HepG2 (cell line): Measurements from ENCODE around the gene MS4A10. TPM values are rescaled to one million over a fixed set of nuclear protein-coding genes. Genes with fewer than 3 reads are reported as not detected.

Experiments used
- ATAC-seq: fragments of 200-7000 bp; cut with Tn5 transposase; 3 replicates; pipeline ENCODE4 v1.9.1; 2020; ENCODE audit warnings: mild to moderate bottlenecking, moderate library complexity
- BruUV-seq: library from RNA; stranded (reverse); fragments of 400-500 nt; replicated peaks from 2 replicates; lab custom pipeline; 2021; lab: Mats Ljungman, UMichigan
- CTCF ChIA-PET: fragments of 300-600 bp; formaldehyde crosslinking; extraction: SDS; loops from one replicate; lab custom pipeline; 2021; ENCODE audit warnings: low total read pairs, inconsistent platforms, low intra/inter-chr PET ratio; lab: Yijun Ruan, JAX
- POLR2A ChIA-PET: fragments of 350-600 bp; sonication (Branson Sonifier 250); formaldehyde crosslinking; loops from one replicate; lab custom pipeline; 2020; ENCODE audit warnings: antibody characterized with exemption, inconsistent platforms; lab: Yijun Ruan, JAX
- DNase-seq: peaks from one replicate; pipeline ENCODE4 v3.0.0-alpha.2; 2015; ENCODE audit warnings: low spot score
- FAIRE-seq: peaks from 3 replicates; lab custom pipeline; 2011; peaks lifted over from hg19 to GRCh38; lab: Jason Lieb, UNC
- H2AFZ ChIP-seq: one replicate; pipeline ENCODE4 v1.6.1; 2011; ENCODE audit warnings: low read length, inconsistent platforms
- H3K27ac ChIP-seq: fragments of 300-600 bp; 3 replicates; pipeline ENCODE4 v1.8.0; 2011; ENCODE audit warnings: mixed run types, mild to moderate bottlenecking, mixed read lengths, low read length, inconsistent platforms; ENCODE audit not compliant: insufficient read depth; ENCODE audit errors: extremely low read length
- H3K27me3 ChIP-seq, 2 experiments: fragments of 200-600 bp in 1 of 2; 2 replicates in 1 of 2; 3 replicates in 1 of 2; pipeline versions ENCODE4 v1.6.0 to v1.8.0; 2011; ENCODE audit warnings: low read length in 2 of 2, mild to moderate bottlenecking in 2 of 2, moderate library complexity in 2 of 2, inconsistent platforms in 1 of 2; ENCODE audit not compliant: insufficient read depth in 2 of 2, control insufficient read depth in 1 of 2
- H3K36me3 ChIP-seq, 2 experiments: fragments of 200-600 bp in 1 of 2; replicated peaks in 1 of 2; 2 replicates in 1 of 2; 3 replicates in 1 of 2; pipeline versions ENCODE4 v1.5.1 to v1.8.0; 2011; ENCODE audit warnings: low read length in 2 of 2, inconsistent platforms in 1 of 2; ENCODE audit not compliant: insufficient read depth in 2 of 2, control insufficient read depth in 1 of 2
- H3K4me1 ChIP-seq: 2 replicates; pipeline ENCODE4 v1.5.1; 2012; ENCODE audit warnings: low read length, inconsistent platforms; ENCODE audit not compliant: insufficient read depth
- H3K4me2 ChIP-seq: 2 replicates; pipeline ENCODE4 v1.6.0; 2011; ENCODE audit warnings: low read depth, low read length, inconsistent platforms
- H3K4me3 ChIP-seq, 3 experiments: fragments of 200-600 bp in 1 of 3; sonication (generic), shearing (Covaris generic) in 1 of 3; replicated peaks in 1 of 3; 2 replicates each; pipeline ENCODE4 v1.5.1; 2011 to 2016; ENCODE audit warnings: low read length in 3 of 3, inconsistent platforms in 2 of 3, low read depth in 2 of 3, mild to moderate bottlenecking in 2 of 3, control low read depth in 1 of 3, mixed read lengths in 1 of 3; ENCODE audit not compliant: insufficient read depth in 1 of 3
- H3K79me2 ChIP-seq: one replicate; pipeline ENCODE4 v1.6.1; 2011; ENCODE audit warnings: low read length, inconsistent platforms; ENCODE audit not compliant: insufficient read depth
- H3K9ac ChIP-seq: 2 replicates; pipeline ENCODE4 v1.6.0; 2011; ENCODE audit warnings: mild to moderate bottlenecking, low read depth, low read length, inconsistent platforms; ENCODE audit not compliant: insufficient read depth
- H3K9me3 ChIP-seq: 2 replicates; pipeline ENCODE4 v1.5.1; 2012; ENCODE audit warnings: mild to moderate bottlenecking, low read length
- H4K20me1 ChIP-seq: 2 replicates; pipeline ENCODE4 v1.6.0; 2011; ENCODE audit warnings: inconsistent platforms, mild to moderate bottlenecking, low read length, moderate library complexity; ENCODE audit not compliant: insufficient read depth
- AKAP8 ChIP-seq: sonication (generic); formaldehyde crosslinking; IDR thresholded peaks from 2 replicates; pipeline ENCODE4 v1.5.1; 2020; ENCODE audit warnings: mild to moderate bottlenecking, missing genetic modification reagents
- EZH2 ChIP-seq: conservative IDR thresholded peaks from 2 replicates; pipeline ENCODE4 v1.6.1; 2012; ENCODE audit warnings: mild to moderate bottlenecking, low read depth, low read length, moderate library complexity
- IKZF4 ChIP-seq: sonication (generic); formaldehyde crosslinking; IDR thresholded peaks from 2 replicates; pipeline ENCODE4 v1.5.1; 2020; ENCODE audit warnings: borderline replicate concordance, mild to moderate bottlenecking, low read depth, missing genetic modification reagents; ENCODE audit errors: not compliant biosample characterization
- KAT7 ChIP-seq: IDR thresholded peaks from 2 replicates; pipeline ENCODE4 v1.6.1; 2018; ENCODE audit warnings: borderline replicate concordance, missing compliant biosample characterization
- MBD4 ChIP-seq: IDR thresholded peaks from 2 replicates; pipeline ENCODE4 v1.6.1; 2012; ENCODE audit warnings: low read length, inconsistent platforms, borderline replicate concordance
- RBM39 ChIP-seq: fragments of 200-400 bp; formaldehyde crosslinking; IDR thresholded peaks from one replicate; pipeline ENCODE4 v1.6.1; 2018; ENCODE audit warnings: antibody characterized with exemption, mild to moderate bottlenecking, low read depth, low read length; ENCODE audit not compliant: poor library complexity, severe bottlenecking
- SALL1 ChIP-seq: sonication (generic); formaldehyde crosslinking; IDR thresholded peaks from 2 replicates; pipeline ENCODE4 v1.8.0; 2022; ENCODE audit warnings: mild to moderate bottlenecking, missing genetic modification reagents
- STAG1 ChIP-seq: sonication (generic); formaldehyde crosslinking; IDR thresholded peaks from 2 replicates; pipeline ENCODE4 v1.4.0; 2020; ENCODE audit warnings: missing genetic modification reagents
- ZFP36L2 ChIP-seq: sonication (generic); formaldehyde crosslinking; IDR thresholded peaks from 2 replicates; pipeline ENCODE4 v1.4.0; 2020; ENCODE audit warnings: missing genetic modification reagents
- ZMYM2 ChIP-seq: sonication (generic); formaldehyde crosslinking; IDR thresholded peaks from 2 replicates; pipeline ENCODE4 v1.8.0; 2022; ENCODE audit warnings: mild to moderate bottlenecking, missing genetic modification reagents
- ZNF207 ChIP-seq: fragments of 450-650 bp; IDR thresholded peaks from 2 replicates; pipeline ENCODE4 v1.6.1; 2016; ENCODE audit warnings: antibody characterized with exemption, borderline replicate concordance
- ZNF264 ChIP-seq: sonication (generic); formaldehyde crosslinking; IDR thresholded peaks from 2 replicates; pipeline ENCODE4 v1.4.0; 2020; ENCODE audit warnings: missing genetic modification reagents
- ZNF333 ChIP-seq: sonication (generic); formaldehyde crosslinking; IDR thresholded peaks from 2 replicates; pipeline ENCODE4 v1.4.0; 2020; ENCODE audit warnings: mild to moderate bottlenecking, missing genetic modification reagents, borderline replicate concordance
- ZSCAN9 ChIP-seq: IDR thresholded peaks from 2 replicates; pipeline ENCODE4 v1.6.1; 2016; ENCODE audit warnings: borderline replicate concordance
- WGBS: methylation state at CpG from one replicate; pipeline ENCODE4 v1.1.6; 2017; ENCODE audit warnings: low lambda C conversion rate; 5-methylcytosine and 5-hydroxymethylcytosine counted together
- in situ Hi-C: cut with HindIII; loops from 2 replicates; pipeline ENCODE4 v1.10.0; 2017; ENCODE audit warnings: low pct_unique_long_range_greater_than_20kb; ENCODE audit not compliant: extremely low pct_ligation_motif_present
- intact Hi-C: fragments of 100-400 bp; cut with micrococcal nuclease; formaldehyde crosslinking; loops from one replicate; pipeline ENCODE4 v1.10.0; 2022; ENCODE audit not compliant: unreplicated experiment
- polyA plus RNA-seq, 8 experiments: library from polyadenylated mRNA; depleted of rRNA in 3 of 8; stranded (reverse) in 7 of 8; unstranded in 1 of 8; fragments of >200 nt; fragmentation: Illumina TruSeq in 4 of 8; extraction: Trizol in 4 of 8; gene quantifications; 2 replicates each; pipeline versions ENCODE4 v1.2.1 to v1.2.3, GENCODE V29; 2011 to 2016; ENCODE audit warnings: low read depth in 4 of 8, missing spikeins in 1 of 8, mixed read lengths in 1 of 8; ENCODE audit not compliant: insufficient read depth in 1 of 8
- total RNA-seq, 5 experiments: library from RNA; depleted of rRNA; stranded (reverse); fragments of >200 nt; fragmentation: Illumina TruSeq; extraction: Trizol; gene quantifications; 2 replicates each; pipeline ENCODE4 v1.2.3, GENCODE V29; 2016; ENCODE audit warnings: low read depth in 1 of 5
- TF ChIP-seq, protein P1 (sequence below), 2 experiments: sonication (generic) in 1 of 2; formaldehyde crosslinking in 1 of 2; IDR thresholded peaks; 2 replicates each; pipeline versions ENCODE4 v1.4.0 to v1.6.1; 2018 to 2020; ENCODE audit warnings: missing genetic modification reagents in 2 of 2, borderline replicate concordance in 1 of 2, low read depth in 1 of 2, mild to moderate bottlenecking in 1 of 2, missing biosample characterization in 1 of 2
- TF ChIP-seq, protein P2 (sequence below): sonication (generic); formaldehyde crosslinking; IDR thresholded peaks from 2 replicates; pipeline ENCODE4 v1.5.1; 2020; ENCODE audit warnings: missing genetic modification reagents, mild to moderate bottlenecking, borderline replicate concordance
- TF ChIP-seq, protein P3 (sequence below): sonication (generic); formaldehyde crosslinking; IDR thresholded peaks from 2 replicates; pipeline ENCODE4 v1.5.0; 2020; ENCODE audit warnings: mild to moderate bottlenecking, missing genetic modification reagents, moderate library complexity

The MS4A10 gene
- total and polyA plus RNA-seq, 2 of the 13 experiments (the other 11 are each of a cell fraction or from before 2014, with no cell fraction given), result not detected

DNA sequence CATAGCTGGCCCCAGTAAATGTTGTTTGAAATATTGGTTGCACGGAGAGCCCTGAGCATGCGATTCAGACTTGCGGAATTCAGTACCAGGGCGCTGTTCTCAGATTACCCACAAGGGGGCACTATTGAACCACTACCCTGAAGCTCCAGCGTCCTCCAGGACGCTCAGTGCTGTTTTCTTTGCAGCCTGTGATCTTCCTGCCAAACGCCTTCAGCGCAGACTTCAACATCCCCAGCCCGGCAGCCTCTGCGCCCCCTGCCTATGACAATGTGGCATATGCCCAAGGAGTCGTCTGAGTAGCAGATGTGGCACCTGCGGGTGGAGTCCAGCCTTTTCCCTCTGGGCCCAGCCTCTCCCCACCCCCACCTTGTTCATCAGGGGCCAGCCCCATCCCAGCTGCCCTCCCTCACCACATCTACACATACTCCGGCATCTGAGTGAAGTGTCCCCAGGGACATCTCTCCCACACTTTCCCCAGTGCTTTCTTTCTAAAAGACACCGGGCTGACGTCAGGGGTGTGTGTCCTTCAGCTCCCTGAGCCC, 9.6 kb upstream of the MS4A10 start:
- intact Hi-C loops (loop anchor here (5.0 kb wide), 1 partner anchor 112 kb away; no protein-coding TSS in a partner anchor), in situ Hi-C loops (no loop called here)
- Histone ChIP-seq H3K4me3 (no peak overlapping the region), H3K27ac (no peak overlapping the region), H3K4me1 (no peaks in the 10 kb centered on the region), H3K9me3 (no peaks in the 10 kb centered on the region), H3K79me2 (no peaks in the 10 kb centered on the region), H4K20me1 (no peaks in the 10 kb centered on the region), H3K9ac (no peak overlapping the region), H2AFZ (no peak overlapping the region), H3K27me3 (peaks cover 0 to 28% of the 10 kb centered on the region in 2 experiments; a peak in 1 of 5 replicates), H3K36me3 (no peaks in the 10 kb centered on the region), H3K4me2 (0 out of 2 replicates have a peak overlapping the region, but pooled peaks have one; percentile 13)
- DNase-seq (peak; percentile 80), ATAC-seq (peak; percentile 88), FAIRE-seq (peak; percentile 91)
- 19% methylated on average over 7 of the region's 15 CpGs for WGBS
- no TSS peak for BruUV-seq
- ChIA-PET CTCF (interaction anchor here (1.2 to 1.4 kb wide), 2 partner anchors 112 to 124 kb away, joined by 3 to 7 read pairs; no protein-coding TSS in a partner anchor), POLR2A (no interaction called here)
- TF ChIP-seq ZNF333, result no peak
- no peak for TF ChIP-seq ZNF264 (CRISPR knock-in tag)
- peak; percentile 49; the same call in 1 of the 2 replicates for TF ChIP-seq SALL1 (CRISPR knock-in tag)
- TF ChIP-seq, protein P1, sequence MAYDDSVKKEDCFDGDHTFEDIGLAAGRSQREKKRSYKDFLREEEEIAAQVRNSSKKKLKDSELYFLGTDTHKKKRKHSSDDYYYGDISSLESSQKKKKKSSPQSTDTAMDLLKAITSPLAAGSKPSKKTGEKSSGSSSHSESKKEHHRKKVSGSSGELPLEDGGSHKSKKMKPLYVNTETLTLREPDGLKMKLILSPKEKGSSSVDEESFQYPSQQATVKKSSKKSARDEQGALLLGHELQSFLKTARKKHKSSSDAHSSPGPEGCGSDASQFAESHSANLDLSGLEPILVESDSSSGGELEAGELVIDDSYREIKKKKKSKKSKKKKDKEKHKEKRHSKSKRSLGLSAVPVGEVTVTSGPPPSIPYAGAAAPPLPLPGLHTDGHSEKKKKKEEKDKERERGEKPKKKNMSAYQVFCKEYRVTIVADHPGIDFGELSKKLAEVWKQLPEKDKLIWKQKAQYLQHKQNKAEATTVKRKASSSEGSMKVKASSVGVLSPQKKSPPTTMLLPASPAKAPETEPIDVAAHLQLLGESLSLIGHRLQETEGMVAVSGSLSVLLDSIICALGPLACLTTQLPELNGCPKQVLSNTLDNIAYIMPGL (CRISPR knock-in tag; IDR thresholded peaks at IDR 0.05; ENCODE audit: borderline replicate concordance in 1 of 2, low read depth in 1 of 2), result peak in 1 of 2 experiments; percentile 40; a peak in 1 of 4 replicates
- TF ChIP-seq EZH2, result no peak
- TF ChIP-seq AKAP8, result no peak
- TF ChIP-seq KAT7, result no peak
- no peak for TF ChIP-seq ZFP36L2 (CRISPR knock-in tag)
- no peak for TF ChIP-seq IKZF4 (CRISPR knock-in tag)
- no peak for TF ChIP-seq RBM39
- TF ChIP-seq STAG1, result peak; percentile 81
- no peak for TF ChIP-seq ZMYM2 (CRISPR knock-in tag)
- TF ChIP-seq, protein P2, sequence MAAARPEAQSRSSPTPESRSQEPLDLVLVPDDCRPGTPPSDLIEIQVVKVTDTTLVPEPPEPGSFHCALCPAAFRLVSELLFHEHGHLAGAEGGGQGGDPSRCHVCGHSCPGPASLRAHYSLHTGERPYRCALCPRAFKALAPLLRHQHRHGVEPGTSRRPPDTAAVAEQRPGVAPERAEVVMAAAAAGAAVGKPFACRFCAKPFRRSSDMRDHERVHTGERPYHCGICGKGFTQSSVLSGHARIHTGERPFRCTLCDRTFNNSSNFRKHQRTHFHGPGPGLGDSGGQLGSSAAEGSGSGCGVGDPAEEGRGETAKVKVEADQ, result no peak
- no peak for TF ChIP-seq ZNF207
- no peak for TF ChIP-seq MBD4
- TF ChIP-seq, protein P3, sequence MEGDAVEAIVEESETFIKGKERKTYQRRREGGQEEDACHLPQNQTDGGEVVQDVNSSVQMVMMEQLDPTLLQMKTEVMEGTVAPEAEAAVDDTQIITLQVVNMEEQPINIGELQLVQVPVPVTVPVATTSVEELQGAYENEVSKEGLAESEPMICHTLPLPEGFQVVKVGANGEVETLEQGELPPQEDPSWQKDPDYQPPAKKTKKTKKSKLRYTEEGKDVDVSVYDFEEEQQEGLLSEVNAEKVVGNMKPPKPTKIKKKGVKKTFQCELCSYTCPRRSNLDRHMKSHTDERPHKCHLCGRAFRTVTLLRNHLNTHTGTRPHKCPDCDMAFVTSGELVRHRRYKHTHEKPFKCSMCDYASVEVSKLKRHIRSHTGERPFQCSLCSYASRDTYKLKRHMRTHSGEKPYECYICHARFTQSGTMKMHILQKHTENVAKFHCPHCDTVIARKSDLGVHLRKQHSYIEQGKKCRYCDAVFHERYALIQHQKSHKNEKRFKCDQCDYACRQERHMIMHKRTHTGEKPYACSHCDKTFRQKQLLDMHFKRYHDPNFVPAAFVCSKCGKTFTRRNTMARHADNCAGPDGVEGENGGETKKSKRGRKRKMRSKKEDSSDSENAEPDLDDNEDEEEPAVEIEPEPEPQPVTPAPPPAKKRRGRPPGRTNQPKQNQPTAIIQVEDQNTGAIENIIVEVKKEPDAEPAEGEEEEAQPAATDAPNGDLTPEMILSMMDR, result peak; percentile 85
- TF ChIP-seq ZSCAN9 (CRISPR knock-in tag), result no peak
